PC-9 (cell line): ENCODE measurements around the gene ZBTB18.

Experiments used
- EZH2 ChIP-seq: fragments of 200-600 bp; sonication (generic); IDR thresholded peaks from 2 replicates; pipeline ENCODE4 v1.8.0; 2017; ENCODE audit warnings: antibody characterized with exemption, low read depth
- TF ChIP-seq, protein P1 (sequence below): fragments of 200-600 bp; sonication (generic); conservative IDR thresholded peaks from 2 replicates; pipeline ENCODE4 v1.6.1; 2017; ENCODE audit warnings: mixed run types, antibody characterized with exemption, mild to moderate bottlenecking, moderate library complexity

DNA sequence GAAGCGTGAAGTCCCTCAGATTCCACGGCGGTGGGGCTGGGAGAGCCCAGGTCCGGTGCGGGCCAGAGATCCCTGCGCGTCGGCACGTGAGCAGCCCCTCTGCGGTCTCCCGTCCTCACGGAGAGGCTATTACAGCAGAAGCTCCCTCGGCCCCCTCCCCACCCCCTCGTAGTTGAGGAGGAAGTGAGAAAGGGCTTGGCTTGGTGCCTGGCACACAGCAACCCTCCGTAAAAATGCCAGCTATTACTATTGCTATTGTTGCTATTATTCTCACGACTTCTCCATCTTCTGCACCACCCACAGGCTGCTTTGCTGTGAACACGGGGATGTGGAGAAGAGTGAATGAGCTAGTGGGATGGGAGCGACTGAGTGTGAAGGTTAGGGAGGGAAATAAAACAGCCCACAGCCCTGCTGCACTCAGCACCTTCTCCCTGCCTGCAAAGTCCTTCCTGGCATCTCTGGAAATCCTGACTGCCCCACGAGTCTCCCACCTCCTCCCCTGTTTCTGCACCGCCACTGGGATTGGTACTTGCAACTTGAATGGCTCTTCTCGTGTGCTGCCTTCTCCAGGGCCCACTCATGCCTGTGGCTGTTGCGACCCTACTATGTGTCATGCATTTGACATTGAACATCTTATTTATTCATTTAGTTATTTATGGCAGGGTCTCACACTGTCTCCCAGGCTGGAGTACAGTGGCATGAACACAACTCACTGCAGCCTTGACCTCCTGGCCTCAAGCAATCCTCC, 26.6 kb downstream of the ZBTB18 start:
- TF ChIP-seq, protein P1, sequence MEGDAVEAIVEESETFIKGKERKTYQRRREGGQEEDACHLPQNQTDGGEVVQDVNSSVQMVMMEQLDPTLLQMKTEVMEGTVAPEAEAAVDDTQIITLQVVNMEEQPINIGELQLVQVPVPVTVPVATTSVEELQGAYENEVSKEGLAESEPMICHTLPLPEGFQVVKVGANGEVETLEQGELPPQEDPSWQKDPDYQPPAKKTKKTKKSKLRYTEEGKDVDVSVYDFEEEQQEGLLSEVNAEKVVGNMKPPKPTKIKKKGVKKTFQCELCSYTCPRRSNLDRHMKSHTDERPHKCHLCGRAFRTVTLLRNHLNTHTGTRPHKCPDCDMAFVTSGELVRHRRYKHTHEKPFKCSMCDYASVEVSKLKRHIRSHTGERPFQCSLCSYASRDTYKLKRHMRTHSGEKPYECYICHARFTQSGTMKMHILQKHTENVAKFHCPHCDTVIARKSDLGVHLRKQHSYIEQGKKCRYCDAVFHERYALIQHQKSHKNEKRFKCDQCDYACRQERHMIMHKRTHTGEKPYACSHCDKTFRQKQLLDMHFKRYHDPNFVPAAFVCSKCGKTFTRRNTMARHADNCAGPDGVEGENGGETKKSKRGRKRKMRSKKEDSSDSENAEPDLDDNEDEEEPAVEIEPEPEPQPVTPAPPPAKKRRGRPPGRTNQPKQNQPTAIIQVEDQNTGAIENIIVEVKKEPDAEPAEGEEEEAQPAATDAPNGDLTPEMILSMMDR: no peak
- TF ChIP-seq EZH2: no peak
